Caco-2 (cell line): ENCODE data around the gene ADORA3. TPM values are rescaled to one million over a fixed set of nuclear protein-coding genes. Genes with fewer than 3 reads are reported as not detected.

ENCODE experiments used
- BruUV-seq: library from RNA; stranded (reverse); fragments of 400-500 nt; replicated peaks from 2 replicates; lab custom pipeline; 2021; lab: Mats Ljungman, UMichigan
- CTCF ChIA-PET: fragments of 300-600 bp; sonication (Branson Sonifier 250); formaldehyde crosslinking; loops from one replicate; lab custom pipeline; 2022; ENCODE audit warnings: antibody characterized with exemption; lab: Charles Lee
- POLR2A ChIA-PET: fragments of 300-600 bp; sonication (Branson Sonifier 250); formaldehyde crosslinking; loops from one replicate; lab custom pipeline; 2022; ENCODE audit warnings: antibody characterized with exemption; lab: Charles Lee
- DNase-seq, 2 experiments: peaks; one replicate each; pipeline versions ENCODE4 v3.0.0 to v3.0.0-alpha.2; 2020 to 2022
- H3K27me3 ChIP-seq: replicated peaks from 2 replicates; pipeline ENCODE4 v1.6.0; 2011; ENCODE audit warnings: low read length; ENCODE audit not compliant: control insufficient read depth, insufficient read depth
- H3K36me3 ChIP-seq: 2 replicates; pipeline ENCODE4 v1.5.1; 2011; ENCODE audit warnings: low read length; ENCODE audit not compliant: control insufficient read depth, insufficient read depth
- H3K4me1 ChIP-seq: fragments of 250-450 bp; sonication (Bioruptor Pico); 2 replicates; pipeline ENCODE4 v1.5.1; 2020; ENCODE audit warnings: mild to moderate bottlenecking
- H3K4me3 ChIP-seq: 2 replicates; pipeline ENCODE4 v1.5.1; 2011; ENCODE audit warnings: low read depth, mild to moderate bottlenecking, control low read depth, low read length
- H3K9me3 ChIP-seq: fragments of 250-450 bp; sonication (Bioruptor Pico); 2 replicates; pipeline ENCODE4 v1.5.1; 2020; ENCODE audit warnings: mild to moderate bottlenecking, moderate library complexity
- H3K27ac Mint-ChIP-seq: one replicate; pipeline ENCODE4 v1.8.0; 2022; ENCODE audit warnings: mixed read lengths; ENCODE audit not compliant: unreplicated experiment
- H3K27me3 Mint-ChIP-seq: one replicate; pipeline ENCODE4 v1.8.0; 2022; ENCODE audit warnings: mixed read lengths; ENCODE audit not compliant: insufficient read depth, unreplicated experiment
- H3K36me3 Mint-ChIP-seq: one replicate; pipeline ENCODE4 v1.8.0; 2022; ENCODE audit warnings: mild to moderate bottlenecking, mixed read lengths; ENCODE audit not compliant: insufficient read depth, unreplicated experiment
- H3K4me1 Mint-ChIP-seq: one replicate; pipeline ENCODE4 v1.8.0; 2022; ENCODE audit warnings: low read depth, mixed read lengths; ENCODE audit not compliant: unreplicated experiment
- H3K4me3 Mint-ChIP-seq: one replicate; pipeline ENCODE4 v1.8.0; 2022; ENCODE audit warnings: mild to moderate bottlenecking, moderate library complexity, mixed read lengths; ENCODE audit not compliant: unreplicated experiment
- H3K9me3 Mint-ChIP-seq: one replicate; pipeline ENCODE4 v1.8.0; 2022; ENCODE audit warnings: mixed read lengths; ENCODE audit not compliant: unreplicated experiment
- intact Hi-C: fragments of 100-400 bp; cut with micrococcal nuclease; formaldehyde crosslinking; loops from one replicate; pipeline ENCODE4 v1.10.0; 2022; ENCODE audit not compliant: unreplicated experiment
- total RNA-seq: library from RNA; stranded (reverse); gene quantifications from 2 replicates; pipeline ENCODE4 v1.2.3, GENCODE V29; 2022
- TF ChIP-seq, protein P1 (sequence below), 2 experiments: fragments of 200-600 bp in 1 of 2; IDR thresholded peaks; 1 replicate in 1 of 2; 2 replicates in 1 of 2; pipeline versions ENCODE4 v1.5.1 to v1.8.0; 2011 to 2022; ENCODE audit warnings: antibody characterized with exemption in 1 of 2, control low read depth in 1 of 2, inconsistent platforms in 1 of 2, low read depth in 1 of 2, low read length in 1 of 2, mild to moderate bottlenecking in 1 of 2, moderate library complexity in 1 of 2; ENCODE audit not compliant: insufficient read depth in 1 of 2, severe bottlenecking in 1 of 2, unreplicated experiment in 1 of 2

Gene ADORA3
- total RNA-seq, 1 experiment from 2014 or later = not detected

DNA sequence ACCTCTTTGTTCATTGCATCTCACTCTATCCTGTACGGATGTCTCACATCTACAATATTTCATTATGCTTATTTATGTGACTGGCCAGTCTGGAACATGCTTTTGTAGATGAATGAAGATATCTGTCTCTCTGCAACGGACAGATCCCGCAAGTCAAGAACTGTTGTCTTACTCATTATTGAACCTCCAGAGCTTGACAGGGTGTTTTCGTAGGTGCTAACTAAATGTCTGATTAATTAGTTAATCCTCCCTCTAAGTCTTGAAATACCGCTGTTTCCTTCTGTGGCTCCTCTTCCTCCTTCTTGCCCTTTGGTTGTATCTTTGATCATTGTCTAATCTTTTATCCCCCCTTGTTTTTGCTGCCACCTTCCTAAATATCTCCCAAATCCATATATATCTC, 32.8 kb downstream of the ADORA3 start:
- Mint-ChIP-seq H3K27ac (no peak overlapping the region), H3K36me3 (no peaks in the 10 kb centered on the region), H3K4me3 (no peak overlapping the region), H3K9me3 (no peaks in the 10 kb centered on the region), H3K27me3 (no peaks in the 10 kb centered on the region), H3K4me1 (no peaks in the 10 kb centered on the region)
- DNase-seq = no peak
- POLR2A ChIA-PET = no interaction called here
- TF ChIP-seq, protein P1, sequence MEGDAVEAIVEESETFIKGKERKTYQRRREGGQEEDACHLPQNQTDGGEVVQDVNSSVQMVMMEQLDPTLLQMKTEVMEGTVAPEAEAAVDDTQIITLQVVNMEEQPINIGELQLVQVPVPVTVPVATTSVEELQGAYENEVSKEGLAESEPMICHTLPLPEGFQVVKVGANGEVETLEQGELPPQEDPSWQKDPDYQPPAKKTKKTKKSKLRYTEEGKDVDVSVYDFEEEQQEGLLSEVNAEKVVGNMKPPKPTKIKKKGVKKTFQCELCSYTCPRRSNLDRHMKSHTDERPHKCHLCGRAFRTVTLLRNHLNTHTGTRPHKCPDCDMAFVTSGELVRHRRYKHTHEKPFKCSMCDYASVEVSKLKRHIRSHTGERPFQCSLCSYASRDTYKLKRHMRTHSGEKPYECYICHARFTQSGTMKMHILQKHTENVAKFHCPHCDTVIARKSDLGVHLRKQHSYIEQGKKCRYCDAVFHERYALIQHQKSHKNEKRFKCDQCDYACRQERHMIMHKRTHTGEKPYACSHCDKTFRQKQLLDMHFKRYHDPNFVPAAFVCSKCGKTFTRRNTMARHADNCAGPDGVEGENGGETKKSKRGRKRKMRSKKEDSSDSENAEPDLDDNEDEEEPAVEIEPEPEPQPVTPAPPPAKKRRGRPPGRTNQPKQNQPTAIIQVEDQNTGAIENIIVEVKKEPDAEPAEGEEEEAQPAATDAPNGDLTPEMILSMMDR (IDR thresholded peaks at IDR 0.05; ENCODE audit: insufficient read depth in 1 of 2, low read depth in 1 of 2, low read length in 1 of 2, severe bottlenecking in 1 of 2, unreplicated experiment in 1 of 2) = no peak
- intact Hi-C loops = no loop called here
- no TSS peak for BruUV-seq
- Histone ChIP-seq H3K4me1 (no peaks in the 10 kb centered on the region), H3K4me3 (no peak overlapping the region), H3K27me3 (no peaks in the 10 kb centered on the region), H3K36me3 (no peaks in the 10 kb centered on the region), H3K9me3 (no peaks in the 10 kb centered on the region)
- CTCF ChIA-PET = no interaction called here

DNA sequence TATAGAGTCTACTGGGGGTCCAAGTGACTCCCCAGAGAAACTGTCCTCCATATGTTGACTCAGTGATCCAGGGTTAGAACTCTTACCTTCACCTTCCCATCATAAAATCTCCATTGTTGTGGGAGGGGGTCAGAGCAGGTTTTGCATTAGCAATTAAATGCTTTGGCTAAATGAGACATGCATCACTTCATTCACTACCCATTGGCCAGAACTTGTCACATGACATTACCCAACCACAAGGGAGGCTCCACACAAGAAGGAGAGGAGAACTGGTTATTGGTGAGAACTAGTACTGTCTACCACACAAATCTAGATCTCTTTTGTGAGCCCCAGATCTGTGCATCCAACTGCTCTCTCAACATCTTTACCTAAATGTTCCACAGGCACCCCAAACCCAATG, 33.9 kb downstream of the ADORA3 start:
- H3K4me1 ChIP-seq = no peaks in the 10 kb centered on the region
- Mint-ChIP-seq H3K27ac (no peak overlapping the region), H3K27me3 (no peaks in the 10 kb centered on the region), H3K4me1 (no peaks in the 10 kb centered on the region), H3K36me3 (no peaks in the 10 kb centered on the region), H3K4me3 (no peak overlapping the region), H3K9me3 (no peaks in the 10 kb centered on the region)
- POLR2A ChIA-PET = no interaction called here
- intact Hi-C loops = no loop called here
- H3K9me3 ChIP-seq = no peaks in the 10 kb centered on the region
- no peaks in the 10 kb centered on the region for H3K27me3 ChIP-seq
- CTCF ChIA-PET = no interaction called here
- no peak overlapping the region for H3K4me3 ChIP-seq
- no peaks in the 10 kb centered on the region for H3K36me3 ChIP-seq
- no peak for DNase-seq
- TF ChIP-seq, protein P1 (IDR thresholded peaks at IDR 0.05; ENCODE audit: insufficient read depth in 1 of 2, low read depth in 1 of 2, low read length in 1 of 2, severe bottlenecking in 1 of 2, unreplicated experiment in 1 of 2) = no peak
- no TSS peak for BruUV-seq

DNA sequence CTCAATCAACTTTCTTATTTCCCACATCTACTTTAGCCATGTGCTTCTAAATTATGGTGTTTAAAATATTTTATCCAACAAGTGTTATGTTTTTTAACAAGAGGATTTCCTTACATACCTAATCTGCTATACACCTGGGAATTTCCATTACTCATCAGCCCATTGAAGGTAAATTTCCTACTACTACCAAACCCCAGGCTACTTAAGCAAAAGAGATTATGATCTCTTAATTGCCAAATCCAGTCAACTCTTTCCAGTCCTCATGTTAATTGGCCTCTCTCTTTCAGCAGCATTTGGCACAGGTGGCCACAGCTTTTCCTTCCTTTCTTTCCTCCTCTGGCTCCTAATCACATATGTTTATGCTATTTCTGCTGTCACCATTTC, 34.7 kb downstream of the ADORA3 start:
- H3K9me3 ChIP-seq = no peaks in the 10 kb centered on the region
- Mint-ChIP-seq H3K4me3 (no peak overlapping the region), H3K27ac (no peak overlapping the region), H3K4me1 (peaks cover 6% of the 10 kb centered on the region), H3K9me3 (no peaks in the 10 kb centered on the region), H3K36me3 (no peaks in the 10 kb centered on the region), H3K27me3 (no peaks in the 10 kb centered on the region)
- BruUV-seq = no TSS peak
- no peaks in the 10 kb centered on the region for H3K27me3 ChIP-seq
- POLR2A ChIA-PET = no interaction called here
- CTCF ChIA-PET = no interaction called here
- intact Hi-C loops = no loop called here
- no peaks in the 10 kb centered on the region for H3K36me3 ChIP-seq
- H3K4me3 ChIP-seq = no peak overlapping the region
- H3K4me1 ChIP-seq = peaks cover 4% of the 10 kb centered on the region; the same call in 1 of the 2 replicates
- no peak for DNase-seq
- TF ChIP-seq, protein P1 (IDR thresholded peaks at IDR 0.05; ENCODE audit: insufficient read depth in 1 of 2, low read depth in 1 of 2, low read length in 1 of 2, severe bottlenecking in 1 of 2, unreplicated experiment in 1 of 2) = no peak
